Measurements from ENCODE around the gene KHDC3L.

The KHDC3L gene, protein sequence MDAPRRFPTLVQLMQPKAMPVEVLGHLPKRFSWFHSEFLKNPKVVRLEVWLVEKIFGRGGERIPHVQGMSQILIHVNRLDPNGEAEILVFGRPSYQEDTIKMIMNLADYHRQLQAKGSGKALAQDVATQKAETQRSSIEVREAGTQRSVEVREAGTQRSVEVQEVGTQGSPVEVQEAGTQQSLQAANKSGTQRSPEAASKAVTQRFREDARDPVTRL

DNA sequence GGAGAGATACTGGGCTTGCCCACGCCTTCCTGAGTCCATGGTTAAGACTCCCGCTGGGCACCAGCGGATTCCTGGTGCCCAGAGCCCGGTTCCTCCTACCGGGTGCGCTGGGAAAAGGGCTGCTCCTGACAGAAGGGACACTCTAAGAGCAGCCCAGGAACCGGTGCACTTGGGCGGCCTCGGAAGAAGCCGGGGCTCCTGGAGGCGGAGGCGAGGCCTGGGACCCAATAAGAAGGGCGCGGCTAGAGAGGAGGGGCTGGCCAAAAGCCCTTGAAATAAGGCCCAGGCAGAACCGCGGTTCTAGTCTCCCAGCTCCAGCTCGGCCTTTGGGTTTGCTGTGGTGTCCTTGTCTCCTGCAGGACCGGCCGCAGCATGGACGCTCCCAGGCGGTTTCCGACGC, at the start of gene KHDC3L:
Gene KHDC3L, plus strand, starts transcription at position 301 of the 400 bp plus-strand sequence. Its CDS starts 72 bp downstream, at position 373.
- DNase-seq (ENCODE audit: low read depth, low spot score), result peak; percentile 10

DNA sequence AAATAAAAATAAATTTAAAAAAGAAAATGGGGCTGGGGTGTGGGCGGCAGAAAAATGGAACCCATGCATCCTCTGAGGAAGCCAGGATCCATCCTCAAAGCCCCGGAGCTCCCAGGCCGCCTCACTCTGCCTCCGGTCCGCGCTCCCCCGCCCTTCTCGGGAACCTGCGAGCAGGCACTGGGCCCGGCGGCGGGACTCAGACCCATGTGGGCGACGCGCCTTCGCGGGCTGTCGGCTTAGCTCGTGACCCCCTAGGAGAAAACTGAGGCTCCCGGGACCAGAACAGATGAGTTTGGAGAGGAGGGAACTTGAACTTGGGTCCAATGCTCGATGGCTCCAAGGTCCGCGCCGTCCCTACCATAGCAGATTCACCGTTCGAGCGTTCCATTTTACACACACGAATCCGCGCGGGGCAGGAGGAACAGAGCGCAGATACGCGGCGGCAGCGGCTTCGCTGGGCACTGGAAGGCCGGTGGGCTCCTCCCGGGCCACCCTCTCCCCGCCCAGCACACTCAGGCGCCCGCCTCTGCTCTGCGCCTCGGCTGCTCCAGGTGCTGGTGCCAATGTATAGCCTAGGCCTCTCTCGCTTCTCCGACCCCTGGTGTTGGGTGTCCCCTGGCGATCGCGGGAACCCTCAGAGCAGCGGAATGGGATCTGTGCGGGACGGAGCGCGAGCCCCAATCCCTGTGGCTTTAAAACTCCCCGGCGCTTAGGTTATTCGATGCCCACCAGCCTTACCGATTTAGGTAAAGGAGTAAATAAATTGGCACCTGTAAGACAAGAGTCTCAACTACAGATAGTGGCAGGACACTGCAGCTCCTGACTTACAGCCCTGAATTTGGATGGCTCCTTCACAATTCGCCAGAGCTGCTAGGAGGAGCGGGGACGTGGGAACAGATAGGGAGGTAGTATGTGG, 47.6 kb upstream of the KHDC3L start:
- DNase-seq (ENCODE audit: low read depth, low spot score), result peak; percentile 35

DNA sequence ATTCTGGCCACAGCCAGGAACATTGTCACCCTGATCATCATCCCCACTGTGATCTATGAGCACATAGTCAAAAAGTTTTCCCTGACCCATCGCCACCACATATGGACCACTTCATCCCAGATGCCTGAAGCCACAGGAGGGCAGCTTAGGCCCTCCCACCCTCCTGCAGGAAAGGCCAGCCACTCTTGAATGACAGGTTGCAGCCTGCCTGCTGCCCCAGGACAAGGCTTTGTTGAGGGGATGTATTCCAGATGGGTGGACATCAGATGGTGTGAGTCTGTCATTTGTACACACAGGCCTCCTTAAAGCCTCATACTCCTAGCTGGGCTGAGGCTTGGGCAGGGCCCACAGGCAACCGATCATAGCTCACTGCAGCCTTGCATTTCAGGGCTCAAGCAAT, 39.1 kb upstream of the KHDC3L start:
- DNase-seq (ENCODE audit: low read depth, low spot score), result peak; percentile 24

DNA sequence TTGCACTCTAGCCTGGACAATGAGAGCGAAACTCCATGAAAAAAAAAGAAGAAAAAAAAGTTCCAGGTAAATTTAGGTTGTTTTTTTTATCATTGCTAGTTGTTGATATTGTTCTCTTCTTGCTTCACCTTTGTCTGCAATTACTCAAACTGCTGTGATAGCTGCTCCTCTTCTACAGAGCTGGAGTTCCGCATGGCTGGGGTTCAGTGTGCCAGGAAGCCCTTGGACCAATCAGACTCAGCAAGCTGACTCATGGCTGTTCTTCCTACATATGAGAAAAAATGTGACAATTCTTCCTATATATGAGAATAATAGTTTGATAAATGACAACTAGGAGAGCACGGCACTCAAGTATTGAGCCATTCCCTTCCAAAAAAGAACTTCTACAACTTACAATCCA, 36.8 kb upstream of the KHDC3L start:
- no peak for DNase-seq (ENCODE audit: low read depth, low spot score)

DNA sequence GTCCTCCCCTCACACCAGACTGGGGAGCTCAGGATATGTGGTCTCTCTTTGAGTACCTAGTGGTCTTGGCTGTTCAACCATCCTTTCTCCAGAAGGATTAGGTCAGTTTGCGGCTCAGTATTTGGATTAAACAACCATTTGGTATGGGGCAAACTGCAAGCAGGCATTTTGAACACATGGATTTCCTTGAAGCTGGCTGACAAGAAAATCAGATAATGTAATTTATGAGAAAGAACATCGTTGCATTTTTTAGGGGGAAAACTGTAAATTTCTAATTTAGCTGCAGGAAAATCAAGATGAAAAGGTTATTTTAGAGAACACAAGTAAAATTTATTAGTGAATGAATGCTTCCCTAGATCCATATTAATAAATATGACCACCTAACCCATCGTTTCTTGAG, 33.7 kb upstream of the KHDC3L start:
- no peak for DNase-seq (ENCODE audit: low read depth, low spot score)

DNA sequence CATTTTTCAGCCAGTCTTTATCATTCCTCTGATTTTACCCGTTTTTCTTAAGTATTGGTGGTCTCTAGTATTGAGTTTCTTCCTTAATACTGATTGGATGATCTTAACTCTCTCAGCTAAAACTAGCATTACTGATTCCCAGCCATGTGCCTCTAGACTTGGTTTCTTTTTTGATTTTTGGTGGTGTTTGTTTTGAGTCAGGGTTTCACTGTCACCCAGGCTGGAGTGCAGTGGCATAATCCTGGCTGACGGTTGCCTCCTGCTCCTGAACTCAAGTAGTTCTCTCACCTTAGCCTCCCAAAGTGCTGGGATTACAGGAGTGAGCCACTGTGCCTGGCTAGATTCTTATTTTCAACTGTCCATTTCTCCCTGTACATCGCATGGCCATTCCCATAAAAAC, 33.3 kb upstream of the KHDC3L start:
- DNase-seq (ENCODE audit: low read depth, low spot score), result no peak

DNA sequence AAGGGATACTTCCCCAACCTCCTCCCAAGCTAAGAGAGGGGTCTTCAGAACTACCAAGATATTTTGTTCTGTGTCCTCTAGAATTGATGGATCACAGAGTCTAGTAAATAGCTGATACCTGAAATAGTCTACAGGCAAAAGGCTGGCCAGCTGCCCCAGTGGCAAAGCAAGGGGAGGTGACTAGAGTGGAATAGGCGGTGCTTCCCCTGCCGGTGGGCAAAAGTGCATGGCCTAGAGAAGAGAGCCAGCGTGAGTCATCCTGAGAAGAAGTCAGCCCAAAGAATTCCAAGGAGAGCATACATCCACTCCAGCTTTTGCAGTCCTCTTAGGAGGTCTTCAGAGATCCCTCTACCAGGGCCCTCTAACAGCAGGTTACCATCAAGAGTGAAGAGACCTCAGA, 23.1 kb upstream of the KHDC3L start:
- DNase-seq (ENCODE audit: low read depth, low spot score), result peak; percentile 19

DNA sequence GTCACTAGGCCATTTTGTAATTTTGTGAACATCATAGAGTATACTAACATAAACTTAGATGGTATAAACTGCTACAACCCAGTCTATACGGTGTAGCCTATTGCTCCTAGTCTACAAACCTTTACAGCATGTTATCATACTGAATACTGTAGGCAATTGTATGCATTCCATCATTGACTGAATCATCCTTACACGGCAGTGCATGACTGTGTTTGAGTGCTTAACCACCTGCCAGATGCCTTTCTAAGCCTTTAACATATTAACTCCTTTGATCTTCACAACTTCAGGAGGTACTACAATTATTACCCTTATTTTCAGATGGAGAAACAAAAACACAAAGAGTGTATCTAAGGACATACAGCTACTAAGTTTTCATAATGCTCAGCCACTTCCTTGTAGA, 22.4 kb upstream of the KHDC3L start:
- no peak for DNase-seq (ENCODE audit: low read depth, low spot score)

DNA sequence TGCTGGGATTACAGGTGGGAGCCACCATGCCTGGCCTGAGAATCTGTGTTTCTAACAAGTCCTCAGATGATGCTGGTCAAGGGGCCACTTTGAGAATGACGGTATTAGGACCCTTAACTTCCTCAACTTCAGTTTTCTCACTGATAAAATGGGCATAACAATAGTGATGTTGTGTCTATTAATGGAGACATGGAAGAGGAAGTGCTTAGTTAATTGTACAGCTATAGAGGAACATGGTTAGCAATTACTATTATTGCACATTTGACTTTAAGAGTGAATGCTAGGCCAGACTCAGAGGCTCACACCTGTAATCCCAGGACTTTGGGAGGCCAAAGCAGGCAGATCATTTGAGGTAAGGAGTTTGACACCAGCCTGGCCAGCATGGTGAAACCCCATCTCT, 21.1 kb upstream of the KHDC3L start:
- no peak for DNase-seq (ENCODE audit: low read depth, low spot score)

DNA sequence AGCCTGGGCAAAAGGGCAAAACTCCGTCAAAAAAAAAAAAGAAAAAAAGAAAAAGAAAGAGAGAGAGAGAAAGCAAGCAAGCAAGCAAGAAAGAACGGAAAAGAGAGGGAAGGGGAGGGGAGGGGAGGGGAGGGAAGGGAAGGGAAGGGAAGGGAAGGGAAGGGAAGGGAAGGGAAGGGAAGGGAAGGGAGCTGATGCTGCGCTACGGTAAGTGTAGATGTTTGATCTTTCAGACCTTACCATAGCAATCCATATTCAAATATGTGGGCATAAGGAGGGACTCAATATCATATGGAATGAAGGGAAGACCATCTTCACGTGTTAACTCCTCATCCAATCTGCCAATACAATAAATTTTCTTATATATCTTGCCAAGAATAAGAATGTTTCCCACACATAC, 20.3 kb upstream of the KHDC3L start:
- DNase-seq (ENCODE audit: low read depth, low spot score), result no peak

DNA sequence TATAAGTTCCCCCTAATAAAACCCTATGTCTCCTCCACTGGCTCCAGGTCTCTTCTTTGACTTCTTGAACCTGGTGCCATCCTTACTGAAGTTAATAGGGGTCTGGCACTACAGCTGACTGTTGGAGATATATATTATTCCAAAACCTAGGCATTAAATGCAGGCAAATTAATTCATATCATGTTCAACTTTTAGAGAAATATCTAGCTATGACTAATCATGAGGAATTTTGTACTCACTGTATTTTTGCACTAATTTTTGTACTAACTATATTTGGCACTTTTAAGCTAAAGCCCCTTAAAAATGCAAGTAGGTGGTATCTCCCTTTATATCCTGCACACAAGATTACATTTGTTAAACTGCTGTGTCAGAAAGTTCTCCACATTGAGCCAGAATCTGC, 19.3 kb upstream of the KHDC3L start:
- no peak for DNase-seq (ENCODE audit: low read depth, low spot score)

DNA sequence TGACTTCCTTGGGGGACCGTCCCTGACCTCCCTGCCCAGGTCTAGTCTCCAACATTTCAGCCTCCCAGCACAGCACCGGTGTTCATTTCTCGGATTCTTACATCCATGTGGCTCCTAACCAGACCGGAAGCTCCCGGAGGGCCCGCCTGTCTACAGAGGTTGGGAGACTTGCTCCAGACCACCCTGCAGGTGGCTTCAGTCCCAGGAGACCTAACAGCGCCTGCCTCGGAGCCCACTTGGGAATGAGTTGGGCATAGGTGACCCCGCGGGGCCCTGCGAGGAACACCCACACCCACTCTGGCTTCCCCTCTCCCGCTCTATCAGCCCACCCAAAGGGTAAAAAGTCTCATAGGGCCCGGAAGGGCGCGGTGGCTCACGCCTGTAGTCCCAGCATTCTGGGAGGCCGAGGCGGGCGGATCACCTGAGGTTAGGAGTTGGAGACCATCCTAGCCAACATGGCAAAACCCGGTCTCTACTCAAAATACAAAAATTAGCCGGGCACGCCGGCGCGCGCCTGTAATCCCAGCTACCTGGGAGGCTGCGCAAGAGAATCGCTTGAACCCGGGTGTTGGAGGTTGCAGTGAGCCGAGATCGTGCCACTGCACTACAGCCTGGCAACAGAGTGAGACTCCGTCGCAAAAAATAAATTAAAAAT, 13.8 kb upstream of the KHDC3L start:
- peak; percentile 22 for DNase-seq (ENCODE audit: low read depth, low spot score)

DNA sequence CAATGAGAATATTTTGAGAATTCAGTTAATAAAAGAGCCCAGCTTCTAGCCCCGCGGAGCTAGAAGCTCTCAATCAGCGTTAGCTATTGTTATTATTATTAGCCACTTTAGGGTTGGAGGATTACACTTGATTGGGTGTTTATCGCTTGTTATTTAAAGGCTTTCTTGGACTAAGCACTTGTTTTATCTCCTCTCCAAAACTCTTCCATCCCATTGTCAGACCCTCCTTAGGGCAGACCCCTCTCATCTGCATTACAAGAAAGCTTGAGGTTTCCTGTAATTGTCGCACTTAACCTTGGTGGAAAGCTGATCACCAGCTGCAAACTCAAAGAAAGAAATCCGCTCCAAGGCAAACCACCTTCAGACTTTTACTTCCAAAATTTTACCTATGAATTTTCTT, 13.1 kb upstream of the KHDC3L start:
- peak; percentile 77 for DNase-seq (ENCODE audit: low read depth, low spot score)

DNA sequence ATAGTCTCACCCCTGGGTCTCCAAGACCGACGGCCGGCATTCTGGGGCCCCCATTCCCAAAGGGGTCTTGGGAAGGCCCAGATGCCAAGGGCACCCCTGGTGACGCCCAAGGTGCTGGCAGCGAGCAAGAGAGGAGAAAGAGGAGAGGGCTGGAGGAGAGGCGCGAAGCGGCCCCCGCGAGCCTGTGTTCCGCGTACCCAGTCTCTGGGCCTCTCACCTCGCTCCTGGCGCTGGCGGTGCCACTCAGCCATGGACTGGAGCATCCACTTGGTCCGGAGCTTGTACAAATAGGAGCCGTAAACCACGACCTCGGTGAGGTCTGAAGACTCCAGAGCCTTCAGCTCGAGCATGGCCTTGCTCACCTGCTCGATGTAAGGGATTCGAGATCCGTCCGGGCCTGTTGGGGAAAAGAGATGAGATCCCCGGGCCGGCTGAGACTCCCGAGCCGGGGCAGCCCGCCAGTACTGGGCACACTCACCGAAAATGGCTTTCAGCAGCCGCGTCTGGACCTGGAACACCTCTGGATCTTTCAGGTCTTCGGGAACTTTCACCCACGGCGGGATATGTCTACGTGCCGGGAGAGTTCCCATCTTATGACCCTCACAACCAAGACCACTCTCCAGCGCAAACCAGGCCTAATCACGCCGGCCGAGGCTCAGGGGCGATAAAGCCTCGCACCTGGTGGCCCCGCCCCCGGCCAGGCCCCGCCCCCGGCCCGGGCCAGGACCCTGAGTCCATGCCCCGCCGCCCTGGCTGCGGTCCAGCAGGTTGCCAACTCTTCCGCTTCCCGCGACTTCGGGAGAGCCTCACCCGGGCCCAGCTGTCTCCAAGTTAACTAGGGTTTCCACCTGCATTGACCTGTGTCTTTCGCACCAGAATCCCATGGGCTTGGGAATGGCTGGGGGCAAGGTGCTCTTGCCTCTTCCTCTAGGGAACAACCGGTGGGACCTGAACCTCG, 8.5 kb upstream of the KHDC3L start, which contains the start of gene DPPA5:
Gene DPPA5, minus strand, starts transcription at position 641 of the 958 bp plus-strand sequence. Its CDS starts 51 bp downstream, at position 590.
- no peak for DNase-seq (ENCODE audit: low read depth, low spot score)

DNA sequence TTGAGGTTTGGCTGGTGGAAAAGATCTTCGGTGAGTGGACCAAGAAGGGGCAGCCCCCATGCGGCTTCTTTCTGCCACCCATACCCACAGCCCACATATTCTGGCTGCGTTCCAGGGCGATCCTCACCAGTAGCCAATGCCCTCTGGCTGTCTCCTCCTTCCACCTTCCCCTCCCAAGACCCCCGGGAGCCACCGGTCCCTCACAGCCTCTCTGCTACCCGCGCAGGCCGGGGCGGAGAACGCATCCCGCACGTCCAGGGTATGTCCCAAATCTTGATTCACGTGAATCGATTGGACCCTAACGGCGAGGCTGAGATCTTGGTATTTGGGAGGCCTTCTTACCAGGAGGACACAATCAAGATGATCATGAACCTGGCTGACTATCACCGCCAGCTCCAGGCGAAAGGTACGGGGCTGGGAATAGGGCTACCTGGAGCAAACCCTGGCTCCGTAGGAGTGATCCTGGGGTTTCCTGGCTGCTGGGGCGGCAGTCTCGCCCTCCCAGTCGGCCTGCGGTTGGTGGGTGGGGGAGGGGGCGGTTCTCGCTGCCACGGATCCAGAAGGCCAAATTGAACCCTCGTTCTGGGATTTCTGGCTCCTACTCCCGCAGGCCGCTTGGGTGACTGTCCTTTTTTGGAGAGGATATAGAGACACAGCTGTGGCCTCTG, 545 bp downstream of the KHDC3L start:
- DNase-seq (ENCODE audit: low read depth, low spot score), result no peak

DNA sequence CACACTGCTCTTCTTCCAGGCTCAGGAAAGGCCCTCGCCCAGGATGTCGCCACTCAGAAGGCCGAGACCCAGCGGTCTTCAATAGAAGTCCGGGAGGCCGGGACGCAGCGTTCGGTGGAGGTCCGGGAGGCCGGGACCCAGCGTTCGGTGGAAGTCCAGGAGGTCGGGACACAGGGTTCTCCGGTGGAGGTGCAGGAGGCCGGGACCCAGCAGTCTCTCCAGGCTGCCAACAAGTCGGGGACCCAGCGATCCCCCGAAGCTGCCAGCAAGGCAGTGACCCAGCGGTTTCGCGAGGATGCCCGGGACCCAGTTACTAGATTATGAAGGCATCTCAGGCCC, 1.0 kb downstream of the KHDC3L start:
- no peak for DNase-seq (ENCODE audit: low read depth, low spot score)

DNA sequence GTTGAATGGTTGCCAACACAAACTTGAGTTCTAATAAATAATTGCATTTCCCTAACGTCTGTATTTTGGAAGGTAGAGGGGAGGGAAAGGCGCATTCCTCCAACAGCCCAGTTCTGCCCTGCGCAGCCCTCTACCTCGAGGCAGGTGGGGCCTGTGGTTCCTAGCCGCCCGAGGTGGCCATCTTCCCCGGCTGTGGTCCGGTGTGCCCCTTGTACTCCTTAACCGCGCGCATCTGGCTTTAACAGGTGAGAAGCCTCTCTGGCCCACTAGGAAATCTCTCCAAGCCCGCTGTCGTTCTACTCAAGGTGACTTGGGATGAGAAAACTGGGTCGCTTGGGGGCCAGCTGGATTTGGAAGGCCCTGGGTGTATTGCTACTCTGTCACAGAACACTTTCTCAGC, 1.7 kb downstream of the KHDC3L start:
- DNase-seq (ENCODE audit: low read depth, low spot score), result no peak

DNA sequence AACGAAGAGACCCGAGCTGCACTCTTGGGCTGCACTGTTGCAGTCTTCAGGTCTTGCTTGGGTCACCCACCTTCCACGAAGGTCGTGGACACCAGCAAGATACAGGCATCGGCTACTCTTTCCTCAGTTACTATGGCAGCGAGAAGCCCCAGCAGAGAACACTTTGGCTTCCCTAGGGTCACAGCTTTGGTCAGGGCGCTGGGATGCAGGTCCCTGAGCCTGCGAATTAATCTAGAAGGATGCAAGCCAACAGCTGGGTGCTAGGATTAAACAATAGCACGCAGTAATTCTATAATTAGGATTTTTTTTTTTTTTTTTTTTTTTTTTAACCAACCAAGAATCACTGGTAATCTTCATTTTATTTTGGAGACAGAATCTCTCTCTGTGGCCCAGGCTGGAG, 2.1 kb downstream of the KHDC3L start:
- no peak for DNase-seq (ENCODE audit: low read depth, low spot score)

DNA sequence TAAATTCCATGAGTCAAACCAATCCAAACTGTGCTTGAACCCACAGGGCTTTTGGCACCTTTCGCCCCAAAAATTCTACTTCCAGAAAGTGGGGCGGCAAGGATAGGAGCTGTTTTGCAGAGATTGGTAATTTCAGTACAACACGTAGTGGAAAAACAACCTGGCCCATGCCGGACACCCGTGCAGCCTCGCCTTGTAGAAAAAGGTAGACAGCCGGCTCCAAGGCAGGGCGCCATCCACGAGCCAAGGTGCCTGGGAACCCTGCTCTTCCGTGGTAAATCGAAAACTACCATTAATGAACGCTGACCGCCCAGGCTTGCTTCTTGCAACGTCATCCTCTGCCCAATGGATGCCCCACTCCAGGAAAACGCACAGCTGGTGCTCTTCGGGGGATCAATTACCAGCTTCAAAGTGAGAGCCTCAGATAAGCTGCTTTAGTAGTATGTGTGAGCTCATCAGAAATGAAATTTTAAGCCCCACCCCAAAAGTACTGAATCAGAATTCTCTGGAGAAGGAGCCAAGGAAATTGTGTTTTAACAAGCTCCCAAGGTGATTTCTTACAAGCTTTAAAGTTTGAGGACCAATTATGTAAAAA, 5.4 kb downstream of the KHDC3L start:
- DNase-seq (ENCODE audit: low read depth, low spot score), result no peak

DNA sequence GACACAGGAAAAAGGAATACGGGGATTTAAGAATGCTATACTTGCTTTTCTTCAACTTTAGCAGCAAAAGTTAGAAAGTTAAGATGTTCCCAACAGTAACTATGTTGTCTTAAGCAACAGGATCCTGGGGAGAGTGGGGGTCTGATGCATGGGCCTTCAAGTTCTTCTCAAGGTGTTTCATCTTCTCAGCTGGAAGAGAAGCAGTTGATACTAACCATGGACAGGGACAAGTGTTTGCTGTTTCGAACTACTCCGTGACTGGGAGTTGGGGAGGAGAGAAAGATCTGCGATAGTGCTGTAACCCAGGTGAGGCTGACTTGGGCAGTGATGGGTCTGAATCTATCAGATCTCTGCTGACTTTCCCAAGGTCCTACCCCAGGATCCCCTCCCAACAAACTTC, 6.2 kb downstream of the KHDC3L start:
- DNase-seq (ENCODE audit: low read depth, low spot score), result no peak

DNA sequence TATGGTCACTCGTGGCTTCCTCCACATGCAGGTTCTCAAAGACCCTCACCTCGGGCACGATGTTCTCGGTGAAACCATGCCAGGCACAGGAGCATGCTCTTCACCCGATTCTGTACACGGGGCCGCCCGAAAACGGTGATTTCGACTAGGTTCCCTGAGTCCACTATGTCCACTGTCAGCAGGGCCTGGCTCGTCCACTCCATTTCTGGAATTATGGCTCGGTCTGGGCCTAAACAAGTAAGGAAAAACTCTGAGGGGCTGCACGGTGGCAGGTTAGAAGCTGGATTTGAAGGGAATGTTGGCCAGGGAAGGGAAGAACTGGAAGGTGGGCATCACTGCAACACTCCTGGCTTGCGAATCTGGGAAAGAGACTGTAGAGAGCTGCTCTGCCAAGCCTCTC, 6.7 kb downstream of the KHDC3L start:
- DNase-seq (ENCODE audit: low read depth, low spot score), result no peak
